ENCODE data around the gene GSPT2. TPM values are rescaled to one million over a fixed set of nuclear protein-coding genes. Genes with fewer than 3 reads are reported as not detected.

The GSPT2 gene
- total RNA-seq, 1 experiment from 2014 or later = not detected

DNA sequence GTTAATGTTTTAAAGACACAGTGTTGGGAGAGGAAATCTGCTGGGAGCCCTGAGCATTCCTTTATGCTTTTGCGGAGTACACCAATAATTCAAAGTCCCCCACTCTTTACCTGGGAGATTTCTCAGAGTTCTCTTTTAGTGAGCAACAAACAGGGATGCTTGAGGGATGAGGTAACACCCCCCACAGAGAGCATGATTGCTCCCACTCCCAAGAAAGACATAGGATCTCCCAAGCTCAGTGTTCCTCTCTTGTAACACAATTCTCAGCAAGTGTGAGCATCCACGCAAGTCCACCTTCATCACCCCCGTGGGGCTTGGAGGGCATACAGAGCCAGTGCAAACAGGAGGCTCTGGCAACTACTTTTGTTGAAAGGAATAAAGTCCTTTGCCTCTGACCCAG is 36.1 kb downstream of the GSPT2 start:
- H3K4me2 ChIP-seq (ENCODE audit: low read length) = no peak overlapping the region
- H2AFZ ChIP-seq (ENCODE audit: low read depth, low read length, poor library complexity, severe bottlenecking) = no peak overlapping the region
- DNase-seq (ENCODE audit: low read depth, low spot score) (no peak), ATAC-seq (no peak)
- H4K20me1 ChIP-seq (ENCODE audit: insufficient read depth) = no peaks in the 10 kb centered on the region
- H3K9me3 ChIP-seq (ENCODE audit: control insufficient read depth in 1 of 2, insufficient read depth in 1 of 2, low read depth in 1 of 2, low read length in 2 of 2) = no peaks in the 10 kb centered on the region
- H3K36me3 ChIP-seq (ENCODE audit: control insufficient read depth in 1 of 2, insufficient read depth in 2 of 2, low read length in 2 of 2) = no peaks in the 10 kb centered on the region
- TF ChIP-seq JUND (IDR thresholded peaks at IDR 0.05) (no peak), SP1 (IDR thresholded peaks at IDR 0.05; ENCODE audit: low read depth) (no peak), EZH2phosphoT487 (IDR thresholded peaks at IDR 0.05; ENCODE audit: borderline replicate concordance) (no peak), SIN3A (IDR thresholded peaks at IDR 0.05; ENCODE audit: low read depth) (no peak), TCF7L2 (IDR thresholded peaks at IDR 0.05; ENCODE audit: borderline replicate concordance, extremely low read depth, insufficient read depth, insufficient read length) (no peak), ELF1 (IDR thresholded peaks at IDR 0.05; ENCODE audit: borderline replicate concordance, low read depth) (no peak), YY1 (IDR thresholded peaks at IDR 0.05; ENCODE audit: extremely low read depth, insufficient replicate concordance, low read depth, low read length) (no peak), SRF (IDR thresholded peaks at IDR 0.05; ENCODE audit: low read depth) (no peak), CEBPB (IDR thresholded peaks at IDR 0.05; ENCODE audit: low read depth) (no peak), CBX3 (IDR thresholded peaks at IDR 0.05; ENCODE audit: low read depth) (no peak), EGR1 (IDR thresholded peaks at IDR 0.05; ENCODE audit: low read depth) (no peak)
- TF ChIP-seq, protein P1, sequence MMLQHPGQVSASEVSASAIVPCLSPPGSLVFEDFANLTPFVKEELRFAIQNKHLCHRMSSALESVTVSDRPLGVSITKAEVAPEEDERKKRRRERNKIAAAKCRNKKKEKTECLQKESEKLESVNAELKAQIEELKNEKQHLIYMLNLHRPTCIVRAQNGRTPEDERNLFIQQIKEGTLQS (IDR thresholded peaks at IDR 0.05) = no peak
- TF ChIP-seq, protein P2, sequence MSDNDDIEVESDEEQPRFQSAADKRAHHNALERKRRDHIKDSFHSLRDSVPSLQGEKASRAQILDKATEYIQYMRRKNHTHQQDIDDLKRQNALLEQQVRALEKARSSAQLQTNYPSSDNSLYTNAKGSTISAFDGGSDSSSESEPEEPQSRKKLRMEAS (IDR thresholded peaks at IDR 0.05) = no peak
- ChIA-PET RAD21 (ENCODE audit: low non-redundant PET in 1 of 2, low total read pairs in 2 of 2, uncharacterized antibody in 2 of 2, unreplicated experiment in 2 of 2) (no interaction called here), CTCF (no interaction called here), POLR2A (no interaction called here)
- no peaks in the 10 kb centered on the region for H3K27me3 ChIP-seq (ENCODE audit: insufficient read depth, low read length)
- BruUV-seq (replicated peaks) = no TSS peak
- H3K9me2 ChIP-seq (ENCODE audit: insufficient read depth) = no peaks in the 10 kb centered on the region
- no peak overlapping the region for H3K27ac ChIP-seq (ENCODE audit: low read depth, low read length)
- no peak overlapping the region for H3K9ac ChIP-seq (ENCODE audit: low read length)
- intact Hi-C loops (cut with micrococcal nuclease) = no loop called here
- H3K4me3 ChIP-seq (replicated peaks in 1 of 2; ENCODE audit: low read depth in 1 of 2, low read length in 2 of 2) = no peak overlapping the region
- no peaks in the 10 kb centered on the region for H3K4me1 ChIP-seq (ENCODE audit: control insufficient read depth in 1 of 2, insufficient read depth in 2 of 2, low read length in 2 of 2)
- no peaks in the 10 kb centered on the region for H3K79me2 ChIP-seq (ENCODE audit: insufficient read depth, low read length)

DNA sequence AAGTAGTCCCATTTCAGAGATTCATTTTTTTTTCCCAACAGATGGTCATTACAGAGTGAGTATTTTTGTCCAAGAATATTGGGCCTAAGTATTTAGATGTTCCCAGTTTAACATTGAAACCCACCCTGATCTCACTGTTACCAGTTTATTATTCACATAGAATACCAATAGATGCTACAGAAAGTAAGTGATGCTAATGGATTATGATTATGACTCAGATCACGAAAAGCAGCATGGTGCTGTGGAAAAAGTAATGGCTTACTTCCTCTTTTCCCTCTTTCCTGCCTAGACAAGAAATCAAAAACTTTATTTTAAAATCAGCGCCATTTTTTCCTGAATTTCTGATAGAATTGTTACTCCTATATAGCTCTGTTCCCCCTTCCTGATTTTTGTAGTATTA is 51.9 kb downstream of the GSPT2 start:
- TF ChIP-seq POLR2AphosphoS5 (IDR thresholded peaks at IDR 0.05; ENCODE audit: low read depth, low read length) = no peak
- TF ChIP-seq, protein P2 (IDR thresholded peaks at IDR 0.05) = no peak
- H3K27me3 ChIP-seq (ENCODE audit: insufficient read depth, low read length) = no peaks in the 10 kb centered on the region
- CTCF ChIA-PET = no interaction called here
- no peaks in the 10 kb centered on the region for H4K20me1 ChIP-seq (ENCODE audit: insufficient read depth)
- no peak overlapping the region for H2AFZ ChIP-seq (ENCODE audit: low read depth, low read length, poor library complexity, severe bottlenecking)
- POLR2A ChIA-PET = no interaction called here
- ATAC-seq (no peak), DNase-seq (ENCODE audit: low read depth, low spot score) (no peak)
- no peaks in the 10 kb centered on the region for H3K4me1 ChIP-seq (ENCODE audit: control insufficient read depth in 1 of 2, insufficient read depth in 2 of 2, low read length in 2 of 2)
- no peaks in the 10 kb centered on the region for H3K36me3 ChIP-seq (ENCODE audit: control insufficient read depth in 1 of 2, insufficient read depth in 2 of 2, low read length in 2 of 2)
- BruUV-seq (replicated peaks) = no TSS peak
- H3K27ac ChIP-seq (ENCODE audit: low read depth, low read length) = no peak overlapping the region
- no peak overlapping the region for H3K9ac ChIP-seq (ENCODE audit: low read length)
- RAD21 ChIA-PET (ENCODE audit: low non-redundant PET in 1 of 2, low total read pairs in 2 of 2, uncharacterized antibody in 2 of 2, unreplicated experiment in 2 of 2) = no interaction called here
- H3K79me2 ChIP-seq (ENCODE audit: insufficient read depth, low read length) = no peaks in the 10 kb centered on the region
- no peak overlapping the region for H3K4me2 ChIP-seq (ENCODE audit: low read length)
- H3K9me2 ChIP-seq (ENCODE audit: insufficient read depth) = no peaks in the 10 kb centered on the region
- intact Hi-C loops (cut with micrococcal nuclease) = no loop called here
- no peak overlapping the region for H3K4me3 ChIP-seq (replicated peaks in 1 of 2; ENCODE audit: low read depth in 1 of 2, low read length in 2 of 2)
- H3K9me3 ChIP-seq (ENCODE audit: control insufficient read depth in 1 of 2, insufficient read depth in 1 of 2, low read depth in 1 of 2, low read length in 2 of 2) = no peaks in the 10 kb centered on the region
